ENCODE data around the gene CEP290.
A peak's percentile ranks its signal among the peaks of the same experiment; 100 is the strongest.
"Not testable (repeated sequence)": the region's sequence is repeated elsewhere in the genome, so short reads cannot be mapped to it uniquely, and the experiment has no call there.

The CEP290 gene

DNA sequence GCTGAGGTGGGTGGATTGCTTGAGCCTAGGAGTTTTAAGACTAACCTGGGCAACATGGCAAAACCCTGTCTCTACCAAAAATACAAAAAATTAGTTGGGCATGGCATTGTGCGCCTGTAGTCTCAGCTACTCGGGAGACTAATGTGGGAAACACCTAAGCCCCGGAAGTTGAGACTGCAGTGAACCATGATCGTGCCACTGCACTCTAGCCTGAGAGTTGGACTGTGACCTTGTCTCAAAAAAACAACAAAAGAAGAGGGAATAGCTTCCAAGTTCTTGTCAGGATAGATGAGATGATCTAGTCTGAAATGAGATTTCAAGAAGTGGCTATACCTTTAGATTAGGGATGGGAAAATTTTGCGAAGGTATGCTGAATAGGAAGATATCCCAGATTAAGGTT is 97.9 kb downstream of the CEP290 start:
- TF ChIP-seq, protein P1, sequence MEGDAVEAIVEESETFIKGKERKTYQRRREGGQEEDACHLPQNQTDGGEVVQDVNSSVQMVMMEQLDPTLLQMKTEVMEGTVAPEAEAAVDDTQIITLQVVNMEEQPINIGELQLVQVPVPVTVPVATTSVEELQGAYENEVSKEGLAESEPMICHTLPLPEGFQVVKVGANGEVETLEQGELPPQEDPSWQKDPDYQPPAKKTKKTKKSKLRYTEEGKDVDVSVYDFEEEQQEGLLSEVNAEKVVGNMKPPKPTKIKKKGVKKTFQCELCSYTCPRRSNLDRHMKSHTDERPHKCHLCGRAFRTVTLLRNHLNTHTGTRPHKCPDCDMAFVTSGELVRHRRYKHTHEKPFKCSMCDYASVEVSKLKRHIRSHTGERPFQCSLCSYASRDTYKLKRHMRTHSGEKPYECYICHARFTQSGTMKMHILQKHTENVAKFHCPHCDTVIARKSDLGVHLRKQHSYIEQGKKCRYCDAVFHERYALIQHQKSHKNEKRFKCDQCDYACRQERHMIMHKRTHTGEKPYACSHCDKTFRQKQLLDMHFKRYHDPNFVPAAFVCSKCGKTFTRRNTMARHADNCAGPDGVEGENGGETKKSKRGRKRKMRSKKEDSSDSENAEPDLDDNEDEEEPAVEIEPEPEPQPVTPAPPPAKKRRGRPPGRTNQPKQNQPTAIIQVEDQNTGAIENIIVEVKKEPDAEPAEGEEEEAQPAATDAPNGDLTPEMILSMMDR (IDR thresholded peaks at IDR 0.05; ENCODE audit: low read depth, low read length) = no peak
- no peak overlapping the region for H3K4me3 ChIP-seq (ENCODE audit: low read depth, low read length)

DNA sequence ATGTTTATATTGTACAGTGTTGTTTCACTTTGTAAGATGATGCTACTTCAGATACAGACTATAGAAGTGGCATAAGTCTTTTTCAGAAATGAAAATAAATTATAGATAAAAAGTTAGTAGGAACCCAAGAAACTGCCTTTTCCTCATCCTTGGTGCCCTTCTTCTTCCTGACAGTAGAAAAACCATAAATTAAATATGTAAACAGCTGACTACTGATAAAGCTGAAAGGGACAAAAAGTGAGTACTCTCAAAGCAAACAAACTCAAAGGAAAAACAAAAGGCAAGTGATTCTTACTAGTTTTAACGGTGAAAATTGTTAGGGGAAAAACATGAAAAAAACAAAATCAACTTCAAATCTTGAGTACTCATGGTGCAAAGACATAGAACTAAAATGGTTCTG is 104.1 kb downstream of the CEP290 start:
- no peak overlapping the region for H3K4me3 ChIP-seq (ENCODE audit: low read depth, low read length)
- TF ChIP-seq, protein P1 (IDR thresholded peaks at IDR 0.05; ENCODE audit: low read depth, low read length) = no peak

DNA sequence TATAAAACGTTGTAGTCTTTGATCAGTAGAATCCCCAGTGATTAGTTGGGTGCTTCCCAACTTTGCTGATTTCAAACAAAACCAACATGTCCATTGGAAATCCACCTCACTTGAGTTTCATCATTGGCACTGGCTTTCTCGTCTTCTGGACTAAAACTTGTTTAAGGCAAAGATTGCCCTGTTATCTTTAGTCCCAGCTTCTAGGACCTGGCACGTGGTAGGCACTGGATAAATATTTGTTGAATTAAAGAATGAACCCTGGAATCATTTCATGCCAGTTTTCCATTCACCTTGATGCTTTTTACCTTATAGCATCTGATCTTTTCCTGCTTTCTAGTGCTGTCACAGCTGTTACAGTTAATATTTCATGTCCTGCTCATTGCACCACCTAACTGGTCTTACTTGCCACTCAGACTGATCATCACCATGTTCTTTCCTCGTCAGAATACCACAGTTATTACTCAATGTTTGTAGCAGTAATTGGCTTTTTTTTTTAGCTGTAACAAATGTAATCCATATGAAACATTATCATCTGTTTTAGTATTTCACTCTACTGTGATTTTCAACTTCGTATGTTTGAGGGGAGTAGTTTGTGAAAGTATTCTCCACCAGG is 105.4 kb downstream of the CEP290 start:
- TF ChIP-seq, protein P1 (IDR thresholded peaks at IDR 0.05; ENCODE audit: low read depth, low read length) = no peak
- peak overlapping the region; percentile 93 for H3K4me3 ChIP-seq (ENCODE audit: low read depth, low read length)

DNA sequence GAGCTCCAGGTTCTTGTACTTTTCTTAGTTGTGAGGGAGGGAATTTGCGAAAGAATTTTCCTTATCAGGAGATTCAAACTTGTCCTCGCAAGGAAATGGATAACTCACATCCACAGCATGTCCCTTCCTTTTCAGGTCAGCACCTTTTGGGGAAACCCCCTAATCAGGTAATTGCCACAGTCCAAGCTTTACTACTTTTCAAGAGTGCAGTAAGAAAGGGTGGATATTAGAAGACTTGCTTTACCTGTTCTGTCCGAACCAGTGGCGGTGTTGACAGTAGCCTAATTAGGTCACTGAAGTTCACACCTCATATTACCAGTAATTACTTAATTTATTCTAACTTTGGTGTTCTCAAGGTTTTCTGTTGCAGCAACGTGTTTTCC is 106.0 kb downstream of the CEP290 start:
- TF ChIP-seq, protein P1 (IDR thresholded peaks at IDR 0.05; ENCODE audit: low read depth, low read length) = no peak
- H3K4me3 ChIP-seq (ENCODE audit: low read depth, low read length) = peak overlapping the region; percentile 93

DNA sequence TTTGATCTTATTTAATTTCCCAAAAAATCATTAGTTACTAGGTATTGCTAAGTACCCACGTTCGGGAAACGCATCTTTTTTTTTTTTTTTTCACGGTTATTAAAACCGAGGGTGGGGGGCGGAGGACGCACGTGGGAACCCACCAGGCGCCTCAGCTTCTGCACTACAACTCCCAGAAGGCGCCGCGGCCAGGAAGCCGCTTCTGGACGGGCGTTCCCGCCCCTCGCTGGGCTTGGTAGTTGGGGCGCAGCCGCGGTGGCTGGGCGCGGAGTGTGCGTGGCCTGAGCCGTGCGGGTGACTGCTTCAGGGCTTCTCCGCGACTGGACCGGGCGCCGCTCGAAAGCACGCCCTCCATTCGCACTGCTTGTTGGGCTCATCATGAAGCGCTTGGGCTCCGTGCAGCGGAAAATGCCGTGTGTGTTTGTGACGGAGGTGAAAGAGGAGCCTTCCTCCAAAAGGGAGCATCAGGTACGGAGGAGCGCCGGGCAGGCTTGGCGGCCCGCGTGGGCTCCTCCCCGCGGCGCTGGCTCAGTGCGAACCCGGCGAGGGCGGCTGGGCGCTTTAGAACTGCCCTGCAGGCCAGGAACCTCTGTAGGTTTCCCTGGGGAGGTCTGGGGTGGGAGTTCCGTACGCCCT is 106.5 kb downstream of the CEP290 start:
- H3K4me3 ChIP-seq (ENCODE audit: low read depth, low read length) = peak overlapping the region; percentile 93
- TF ChIP-seq, protein P1 (IDR thresholded peaks at IDR 0.05; ENCODE audit: low read depth, low read length) = no peak

DNA sequence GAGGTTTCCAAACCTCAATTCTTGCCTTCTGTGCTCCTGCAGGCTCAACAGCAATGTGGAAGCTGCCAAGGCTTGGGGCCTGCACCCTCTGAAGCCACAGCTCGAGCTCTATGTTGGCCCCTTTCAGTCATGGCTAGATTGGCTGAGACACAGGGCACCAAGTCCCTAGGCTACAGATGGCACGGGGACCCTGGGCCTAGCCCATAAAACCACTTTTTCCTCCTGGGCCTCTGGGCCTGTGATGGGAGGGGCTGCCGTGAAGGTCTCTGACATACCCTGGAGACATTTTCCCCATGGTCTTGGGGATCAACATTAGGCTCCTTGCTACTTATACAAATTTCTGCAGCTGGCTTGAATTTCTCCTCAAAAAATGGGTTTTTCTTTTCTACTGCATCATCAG is 110.7 kb downstream of the CEP290 start:
- not testable (repeated sequence) for H3K4me3 ChIP-seq (ENCODE audit: low read depth, low read length)

DNA sequence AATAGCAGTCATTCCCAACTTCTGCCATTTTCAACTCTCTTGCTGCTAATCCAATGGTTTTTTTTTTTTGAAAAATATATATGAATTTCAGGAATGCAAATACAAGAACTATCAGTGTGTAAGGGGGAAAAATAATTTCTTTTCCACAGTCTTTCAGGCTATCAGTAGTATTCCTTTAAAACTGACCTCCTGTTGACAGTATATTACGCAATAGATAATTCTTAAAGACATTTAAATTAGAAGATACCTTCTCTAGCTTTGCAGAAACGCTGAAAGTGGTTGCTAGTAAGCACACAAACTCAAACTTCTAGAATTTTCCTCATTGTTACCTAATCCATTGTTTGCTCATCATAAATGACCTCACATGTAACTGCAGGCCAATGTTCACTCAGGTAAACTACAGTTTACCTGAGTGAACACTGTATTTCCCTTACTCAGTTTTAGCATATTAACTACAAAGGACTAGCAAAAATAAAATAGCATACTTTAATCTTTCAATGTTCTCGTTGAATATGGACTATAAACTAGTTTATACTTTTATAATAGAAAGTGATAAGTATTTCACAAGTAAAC is 112.7 kb downstream of the CEP290 start, which contains the start of gene C12orf50:
Gene C12orf50, minus strand, starts transcription at position 309 of the 573 bp plus-strand sequence. CDS start 2,439 bp downstream, outside the sequence.
- TF ChIP-seq, protein P1 (IDR thresholded peaks at IDR 0.05; ENCODE audit: low read depth, low read length) = no peak
- no peak within 1 kb of the TSS for H3K4me3 ChIP-seq (ENCODE audit: low read depth, low read length)
